NCI-H774 (cell line): ENCODE results near the gene SULT1C2.

Experiments used
- DNase-seq: peaks from one replicate; lab custom pipeline; 2025; lab: John Stamatoyannopoulos, UW

Gene SULT1C2

DNA sequence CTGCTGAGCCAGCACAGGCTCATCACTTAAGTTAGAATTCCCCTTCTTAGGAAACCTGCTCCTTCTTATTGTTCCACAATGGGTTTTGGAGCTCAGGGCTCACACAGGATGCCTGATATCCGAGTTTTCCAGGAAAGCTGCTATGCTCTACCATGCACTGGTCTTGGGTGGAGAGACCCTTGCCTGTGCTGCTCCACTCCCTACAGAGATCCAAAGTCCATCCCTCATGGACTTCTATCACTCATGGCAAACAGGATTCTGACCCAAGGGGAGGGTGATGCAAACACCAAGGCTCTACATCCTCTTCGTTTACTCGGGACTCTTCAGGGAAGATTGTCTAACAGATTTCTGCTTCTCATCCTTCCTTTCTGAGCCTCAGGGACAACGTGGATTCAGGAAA lies 5.2 kb downstream of the SULT1C2 start:
- DNase-seq: no peak

DNA sequence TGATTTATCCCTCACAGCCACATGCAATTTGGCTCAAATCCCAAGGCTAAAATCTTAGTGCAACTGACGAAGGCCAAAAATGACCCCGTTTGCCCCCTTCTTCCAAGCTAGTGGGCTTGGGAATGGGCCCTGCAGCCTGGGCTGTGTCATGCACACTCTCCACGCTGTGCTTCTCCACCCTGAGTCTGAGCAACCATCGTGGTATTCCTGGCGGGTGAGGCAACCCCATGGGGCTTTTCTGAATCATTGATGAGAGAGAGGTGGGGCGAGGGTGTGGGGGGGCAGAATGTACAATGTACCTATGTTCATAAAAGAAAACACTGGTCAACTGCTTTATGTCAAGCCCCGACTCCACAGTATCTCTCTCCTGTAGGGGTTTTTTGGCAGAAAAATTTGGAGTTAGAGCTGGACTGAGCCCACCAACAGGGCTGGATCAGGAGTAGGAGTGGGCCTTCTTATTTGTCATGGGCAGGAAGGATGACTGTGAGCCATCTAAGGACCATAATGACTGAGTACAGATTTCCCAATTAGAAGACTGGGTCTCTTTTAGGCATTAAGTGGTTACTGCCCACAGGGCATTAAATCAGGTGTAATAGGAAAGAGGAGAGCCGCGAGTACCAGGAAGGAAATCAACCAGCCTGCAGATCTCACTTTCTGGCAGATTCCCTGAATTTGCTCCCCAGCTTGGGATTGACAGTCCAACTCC lies 8.9 kb downstream of the SULT1C2 start:
- DNase-seq: no peak

- no peak for DNase-seq
These were observed 12.9 kb downstream of the SULT1C2 start for GRCh38 chr2:108301558-108301957.

DNA sequence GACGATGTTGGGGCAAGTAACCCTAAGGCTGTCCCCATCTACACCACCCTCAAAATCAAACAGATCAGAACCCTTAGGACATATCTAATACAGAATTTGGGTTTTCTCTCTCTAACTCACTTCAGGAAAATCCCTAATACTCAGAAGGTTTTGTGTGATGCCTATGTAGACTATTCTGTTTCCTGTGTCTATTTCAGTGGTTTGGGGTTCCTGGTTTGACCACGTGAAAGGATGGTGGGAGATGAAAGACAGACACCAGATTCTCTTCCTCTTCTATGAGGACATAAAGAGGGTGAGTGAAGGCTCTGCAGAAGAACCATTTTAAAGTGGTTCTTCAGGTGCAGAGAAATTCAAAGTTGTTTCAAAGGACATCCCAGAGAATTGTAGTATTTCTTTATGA lies 16.3 kb downstream of the SULT1C2 start:
- DNase-seq: no peak

- no peak for DNase-seq
These were observed 17.2 kb downstream of the SULT1C2 start for GRCh38 chr2:108305901-108306300.

DNA sequence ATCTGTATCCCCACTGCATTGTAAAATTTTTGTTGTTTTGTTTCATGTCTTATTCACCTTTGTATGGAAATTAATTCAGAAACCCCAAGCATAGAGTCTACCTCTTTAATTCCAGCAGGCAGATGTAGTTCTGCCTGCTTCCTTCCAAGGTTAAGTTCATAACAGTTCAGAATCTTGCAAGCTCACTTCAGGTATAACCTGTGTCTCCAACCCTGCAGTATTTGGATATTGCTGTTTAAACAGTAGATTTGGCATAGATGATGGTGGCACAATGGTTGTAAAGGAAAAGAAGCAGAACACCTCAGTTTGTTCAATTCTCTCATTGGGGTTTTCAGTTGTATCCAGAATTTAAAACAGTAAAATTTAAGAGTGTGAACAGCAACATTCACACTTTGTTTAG lies 21.2 kb downstream of the SULT1C2 start:
- no peak for DNase-seq

DNA sequence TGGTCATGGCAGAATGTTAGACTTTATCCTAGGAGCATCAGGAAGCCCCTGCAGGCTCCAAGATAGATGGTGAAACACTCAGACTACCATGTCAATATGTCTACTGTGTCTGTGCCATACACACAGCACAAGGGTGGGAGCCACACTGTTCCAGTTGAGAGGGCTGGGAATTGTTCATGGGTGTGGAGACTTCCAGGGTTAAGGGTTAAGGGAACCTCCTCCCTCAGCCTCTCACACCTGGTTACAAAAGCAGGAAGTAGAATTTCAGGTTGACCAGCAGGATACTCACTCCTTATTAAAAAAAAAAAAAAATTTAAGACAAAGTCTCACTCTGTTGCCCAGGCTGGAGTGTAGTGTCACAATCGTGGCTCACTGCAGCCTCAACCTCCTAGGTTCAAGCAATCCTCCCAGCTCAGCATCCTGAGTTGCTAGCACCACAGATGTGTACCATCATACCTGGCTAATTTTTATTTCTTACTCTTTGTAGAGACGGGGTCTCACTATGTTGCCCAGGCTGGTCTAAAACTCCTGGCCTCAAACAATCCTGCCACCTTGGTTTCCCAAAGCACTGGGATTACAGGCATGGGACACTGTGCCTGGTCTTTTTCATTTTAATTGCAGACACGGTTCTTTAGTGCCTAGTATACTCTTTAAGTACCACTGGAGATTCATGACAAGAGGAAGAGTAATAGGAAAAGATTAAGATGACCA lies 26.0 kb downstream of the SULT1C2 start:
- DNase-seq: no peak

DNA sequence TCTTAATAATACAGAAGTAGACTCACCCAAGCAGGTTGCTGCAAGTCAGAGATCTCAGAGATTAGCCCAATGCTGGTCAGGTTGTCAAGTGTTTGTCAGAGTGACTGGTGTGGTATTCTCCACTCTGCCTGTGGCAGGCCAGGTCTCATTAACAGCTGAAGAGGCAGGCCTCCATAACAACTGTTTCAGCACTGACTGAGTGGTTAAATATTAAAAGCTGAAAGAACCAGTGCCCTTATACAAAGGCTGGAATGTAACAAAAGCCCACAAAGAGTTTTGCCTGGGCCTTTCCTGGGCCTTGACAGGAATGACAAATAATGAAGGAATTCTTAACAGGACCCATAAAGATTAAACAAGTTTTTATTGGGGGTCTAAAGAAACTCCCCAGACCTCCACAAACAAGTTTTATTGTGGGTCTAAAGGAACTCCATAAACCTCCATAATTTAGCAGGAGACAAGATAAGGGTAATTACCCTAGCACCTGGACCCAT lies 26.8 kb downstream of the SULT1C2 start:
- DNase-seq: no peak

DNA sequence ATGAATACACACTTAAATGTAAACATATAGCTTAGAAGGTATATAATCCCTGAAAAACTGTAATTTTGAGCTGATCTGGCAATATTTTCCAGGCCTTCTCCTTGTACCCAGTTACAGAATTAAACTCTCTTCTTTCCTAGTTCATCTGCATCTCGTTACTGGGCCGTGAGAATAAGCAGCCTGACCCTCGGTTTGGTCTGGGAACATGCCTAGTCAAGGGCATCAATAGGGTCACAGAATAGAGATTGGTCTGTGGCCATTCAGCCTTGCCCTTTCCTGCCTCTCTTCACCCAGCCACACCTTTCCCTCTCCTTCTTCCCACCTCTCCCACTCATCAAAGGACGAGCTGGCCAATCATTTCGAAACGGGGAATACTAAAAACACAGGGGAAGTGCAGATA lies 27.3 kb downstream of the SULT1C2 start:
- DNase-seq: no peak

DNA sequence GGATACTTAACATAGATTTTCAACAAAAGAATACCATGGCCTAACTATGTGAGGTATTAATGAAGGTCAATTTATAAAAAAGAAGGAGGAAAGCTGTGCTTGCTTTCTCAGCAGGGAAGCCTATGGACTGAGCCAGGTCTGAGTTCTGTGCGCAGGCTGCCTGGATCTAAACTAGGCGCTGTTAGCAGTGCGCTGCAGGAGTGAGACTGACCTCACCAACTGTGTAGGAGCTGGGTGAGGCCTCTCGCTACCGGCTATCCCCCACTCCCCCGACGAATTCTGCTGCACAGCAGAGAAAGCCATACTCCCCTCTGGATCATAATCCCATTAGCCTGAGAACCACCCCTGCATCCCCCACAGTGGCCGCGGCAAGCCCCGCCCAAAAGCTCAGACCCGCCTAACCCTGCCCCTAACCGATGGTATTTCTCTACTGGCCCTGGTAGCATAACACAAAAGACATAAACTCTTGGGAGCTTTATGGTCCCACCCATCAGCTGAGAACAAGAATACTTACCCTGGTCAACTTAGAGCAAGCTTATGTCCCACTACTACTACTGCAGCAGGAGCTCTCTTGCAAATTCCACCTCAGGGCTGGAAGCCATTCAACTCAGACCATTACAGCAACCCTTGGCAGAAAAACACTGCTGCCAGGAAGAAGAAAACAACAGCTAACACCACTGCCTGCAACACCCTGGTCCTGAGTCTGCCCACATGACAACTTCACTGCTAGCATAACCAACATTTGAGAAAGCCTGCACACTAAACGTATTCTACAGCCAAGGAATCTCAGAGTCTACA lies 28.0 kb downstream of the SULT1C2 start:
- DNase-seq: no peak

DNA sequence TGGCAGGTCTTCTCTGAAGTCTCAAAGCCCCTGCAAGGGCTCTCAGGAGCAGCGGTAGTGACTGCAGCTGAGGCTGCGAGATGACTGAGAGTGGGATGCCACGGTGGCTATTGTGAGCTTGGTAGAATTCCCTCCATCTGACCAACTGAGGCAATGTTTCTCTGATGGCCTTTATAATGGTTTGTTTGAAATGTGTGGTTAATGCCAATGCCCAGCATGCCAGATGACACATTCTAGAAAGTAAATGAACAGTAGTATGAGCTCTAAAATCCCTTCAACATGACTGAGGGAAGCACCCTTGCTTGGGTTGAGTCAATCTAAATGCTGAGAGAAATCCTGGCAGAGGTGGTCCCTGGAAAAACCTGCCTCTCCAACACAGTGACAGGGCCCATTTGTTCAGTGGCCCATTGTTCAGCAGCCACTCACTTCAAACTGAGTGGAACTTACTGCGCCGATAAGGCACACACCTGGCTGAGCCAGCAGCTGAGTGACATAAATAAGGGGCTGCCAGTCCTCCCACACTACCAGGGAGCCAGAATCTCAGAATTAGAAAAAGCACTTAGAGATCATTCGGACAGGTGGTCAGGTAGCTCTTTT lies 31.7 kb downstream of the SULT1C2 start:
- no peak for DNase-seq

DNA sequence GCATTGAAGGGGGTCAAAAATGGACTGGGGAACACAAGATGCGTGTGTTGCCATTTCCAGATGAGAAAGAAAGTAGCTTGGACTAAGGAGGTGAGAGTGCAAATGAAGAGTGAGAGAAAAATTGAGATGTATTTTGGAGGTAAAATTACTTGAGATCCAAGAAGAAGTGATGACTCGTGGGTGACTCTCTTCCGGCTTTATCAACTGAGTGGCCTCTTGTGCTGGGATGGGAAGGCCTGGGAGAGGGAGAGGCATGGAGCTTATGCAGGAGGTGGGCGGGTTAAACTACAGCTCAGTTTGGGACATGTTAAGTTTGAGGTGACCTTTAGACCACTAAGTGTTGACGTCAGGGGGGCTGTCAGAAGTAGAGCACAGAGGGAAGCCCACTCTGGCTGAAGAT lies 34.9 kb downstream of the SULT1C2 start:
- no peak for DNase-seq

DNA sequence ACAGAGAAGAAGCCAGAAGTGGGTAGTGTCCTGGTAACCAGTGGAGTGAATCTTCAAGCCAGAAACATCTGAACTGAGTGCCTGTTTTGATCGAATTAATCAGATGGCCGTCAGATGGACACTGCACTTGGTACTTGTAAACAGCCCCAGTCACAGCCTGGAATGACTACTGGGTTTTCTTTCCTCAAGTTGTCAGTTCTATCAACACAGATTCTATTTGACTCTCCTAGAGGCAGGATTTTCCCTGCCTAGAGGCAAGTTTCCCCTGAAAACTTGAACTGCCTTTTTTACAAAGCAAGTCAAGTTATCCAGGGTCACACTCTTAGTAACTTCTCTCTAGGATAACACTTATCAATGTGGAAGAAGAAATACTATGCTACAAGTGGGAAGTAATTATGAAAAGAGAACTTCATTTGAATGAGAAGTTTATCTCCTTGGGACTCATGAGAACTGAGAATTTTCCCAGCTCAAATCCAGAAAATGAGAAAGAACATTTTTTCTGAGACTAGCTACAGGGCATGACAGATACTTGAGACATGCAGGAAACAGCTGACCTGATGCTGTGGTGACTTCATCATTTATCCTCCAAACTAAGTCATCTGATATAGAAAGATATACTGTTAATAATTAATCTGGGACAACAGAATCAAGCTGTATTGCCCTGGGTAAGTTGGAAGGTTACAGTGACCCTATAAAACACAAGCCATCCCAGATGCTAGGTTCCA lies 36.0 kb downstream of the SULT1C2 start:
- DNase-seq: no peak

DNA sequence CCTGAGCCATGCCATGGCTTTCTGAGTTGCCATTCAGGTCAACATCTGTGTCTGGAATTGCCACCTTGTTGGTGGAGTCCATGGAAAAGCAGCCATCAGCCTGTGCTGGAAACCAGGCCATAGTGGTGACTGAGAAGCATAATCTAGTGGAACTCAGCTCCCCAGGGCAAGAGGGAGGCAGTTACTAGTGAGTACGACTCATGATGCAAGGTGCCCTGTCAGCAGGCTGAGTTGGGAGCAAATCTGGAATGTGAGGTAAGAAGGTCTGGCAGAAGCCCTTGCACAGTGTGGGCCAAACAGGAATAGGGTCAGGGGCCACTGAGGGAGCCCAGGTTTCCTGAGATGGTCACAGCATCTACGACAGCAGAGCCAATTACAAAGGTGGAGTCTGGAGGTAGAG lies 37.1 kb downstream of the SULT1C2 start:
- no peak for DNase-seq

DNA sequence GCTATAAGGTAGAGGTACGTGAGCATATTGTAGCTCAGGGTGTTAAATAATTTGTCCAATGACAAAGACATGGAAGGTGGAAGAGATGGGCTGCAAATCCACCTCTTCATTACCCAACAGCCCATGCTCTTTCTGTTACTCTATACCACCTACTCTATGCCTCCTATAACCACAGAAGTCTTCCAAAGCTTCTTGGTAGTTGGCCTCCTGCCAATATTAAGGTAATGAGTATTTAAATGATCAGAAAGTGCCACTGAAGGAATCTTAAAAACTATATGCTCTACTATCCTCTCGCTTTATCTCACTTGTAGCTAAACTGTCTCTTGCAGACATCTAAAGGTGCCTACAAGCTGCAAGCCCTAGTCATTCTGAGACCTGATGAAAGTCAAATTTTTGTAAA lies 41.1 kb downstream of the SULT1C2 start:
- DNase-seq: no peak

GRCh38 chr2:108330979-108331378 lies 42.3 kb downstream of the SULT1C2 start:
- no peak for DNase-seq

DNA sequence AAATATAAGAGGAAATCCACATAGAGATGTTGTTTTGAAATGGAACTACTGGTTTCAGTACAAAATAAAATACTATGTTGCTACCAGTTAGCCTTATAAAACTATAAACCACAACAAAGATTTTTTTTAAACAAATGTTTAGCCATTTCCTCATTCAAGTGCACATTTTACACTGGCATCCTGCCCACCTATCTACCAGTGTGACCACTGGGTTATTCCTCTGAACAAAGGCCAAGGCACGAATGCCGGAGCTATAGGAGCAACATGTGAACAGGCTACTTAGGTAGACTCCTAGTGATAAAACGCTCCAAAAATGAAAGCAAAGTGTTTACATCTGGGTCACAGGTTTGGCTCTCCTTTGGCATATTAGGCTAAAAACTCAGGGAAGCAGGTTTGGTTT lies 57.3 kb downstream of the SULT1C2 start:
- no peak for DNase-seq

- DNase-seq: no peak
These were observed 58.1 kb downstream of the SULT1C2 start for GRCh38 chr2:108346827-108347226.

DNA sequence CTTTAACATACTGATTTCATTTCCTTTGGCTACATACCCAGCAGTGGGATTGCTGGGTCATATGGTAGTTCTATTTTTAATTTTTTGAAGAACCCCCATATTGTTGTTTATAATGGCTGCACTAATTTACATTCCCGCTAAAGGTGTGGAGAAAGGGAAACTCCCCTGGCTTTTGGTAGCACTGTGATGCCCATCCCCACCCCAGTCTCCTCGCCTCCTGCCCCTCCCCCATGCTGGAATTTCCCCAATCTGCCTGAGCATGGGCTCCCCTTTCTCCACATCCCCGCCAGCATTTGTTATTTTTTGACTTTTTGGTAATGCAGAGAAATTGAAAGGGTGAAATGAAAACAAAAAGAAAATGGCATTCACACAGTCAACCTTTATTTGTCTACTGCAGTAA lies 59.1 kb downstream of the SULT1C2 start:
- DNase-seq: no peak

- DNase-seq: no peak
These were observed 60.3 kb downstream of the SULT1C2 start for GRCh38 chr2:108348816-108349570.

DNA sequence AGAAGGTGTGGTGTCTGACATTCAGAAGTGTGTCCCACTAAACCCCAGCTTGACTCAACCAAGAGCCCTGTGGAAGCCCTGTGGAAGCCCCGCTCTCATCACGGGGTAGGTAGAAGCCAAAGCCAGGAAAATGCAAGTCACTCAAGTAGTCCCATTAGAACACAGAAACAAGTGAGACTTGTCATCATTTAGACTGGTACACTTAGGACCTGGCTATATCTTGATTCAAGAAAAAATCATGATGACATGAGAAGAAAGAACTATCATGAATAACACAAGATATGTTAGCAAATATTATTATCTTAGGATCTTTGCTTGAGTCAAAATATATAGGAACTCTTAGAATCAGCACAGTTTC lies 60.9 kb downstream of the SULT1C2 start:
- DNase-seq: no peak
